ENCODE results near the gene PDPK1. TPM values are rescaled to one million over a fixed set of nuclear protein-coding genes. Genes with fewer than 3 reads are reported as not detected.
"Not testable (repeated sequence)": the region's sequence is repeated elsewhere in the genome, so short reads cannot be mapped to it uniquely, and the experiment has no call there.

Gene PDPK1
- total RNA-seq, 4 donors from 2014 or later, result 28.6 to 41.7 (median 32.4) TPM

DNA sequence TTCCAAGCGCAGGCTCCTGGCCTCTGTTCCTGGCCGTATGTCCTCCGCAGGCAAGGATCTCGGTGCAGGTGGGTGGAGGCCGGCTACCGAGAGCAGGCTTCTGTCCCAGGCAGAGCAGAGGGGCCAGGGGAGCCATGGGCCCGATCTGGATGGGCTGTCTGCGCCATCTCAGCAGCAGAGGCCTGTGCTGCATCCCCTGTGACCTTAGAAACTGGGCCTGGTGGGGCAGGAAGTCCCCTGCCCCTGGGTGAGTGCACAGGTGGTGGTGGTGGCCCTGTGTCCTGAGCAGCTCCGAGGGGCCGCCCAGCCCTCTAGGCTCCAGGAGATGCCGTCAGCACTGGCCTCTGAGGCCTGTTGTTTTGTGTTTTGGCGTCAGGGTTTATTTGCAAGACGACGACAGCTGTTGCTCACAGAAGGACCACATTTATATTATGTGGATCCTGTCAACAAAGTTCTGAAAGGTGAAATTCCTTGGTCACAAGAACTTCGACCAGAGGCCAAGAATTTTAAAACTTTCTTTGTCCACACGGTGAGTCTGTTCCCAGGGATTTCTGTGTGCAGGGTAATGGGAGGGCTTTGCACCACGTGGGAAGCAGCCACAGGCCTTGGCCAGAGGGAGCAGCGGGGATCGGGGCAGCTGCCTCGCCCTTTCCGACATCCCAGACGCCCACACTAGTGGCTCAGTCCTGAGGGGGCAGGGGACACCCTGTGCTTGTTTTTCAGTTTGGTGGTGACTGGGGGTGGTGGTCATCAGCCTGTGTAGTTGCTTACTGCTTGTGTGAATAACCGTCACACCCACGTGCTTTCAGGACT is 59.1 kb downstream of the PDPK1 start:
- no peak for DNase-seq (ENCODE audit: low spot score in 2 of 2)
- Histone ChIP-seq H3K9me3 (no peaks in the 10 kb centered on the region), H3K36me3 (peaks cover 0 to 59% (median 19%) of the 10 kb centered on the region in 3 donors), H3K4me1 (peaks cover 0 to 28% (median 0%) of the 10 kb centered on the region in 4 donors), H3K27ac (peak overlapping the region in 2 of 4 donors; percentile 43 to 69), H3K4me3 (no peak overlapping the region), H3K27me3 (no peaks in the 10 kb centered on the region)
- 75 to 76% methylated on average over 22 to 23 of the region's 24 CpGs for WGBS, 2 donors
- no peak for TF ChIP-seq EP300 (IDR thresholded peaks at IDR 0.05)

DNA sequence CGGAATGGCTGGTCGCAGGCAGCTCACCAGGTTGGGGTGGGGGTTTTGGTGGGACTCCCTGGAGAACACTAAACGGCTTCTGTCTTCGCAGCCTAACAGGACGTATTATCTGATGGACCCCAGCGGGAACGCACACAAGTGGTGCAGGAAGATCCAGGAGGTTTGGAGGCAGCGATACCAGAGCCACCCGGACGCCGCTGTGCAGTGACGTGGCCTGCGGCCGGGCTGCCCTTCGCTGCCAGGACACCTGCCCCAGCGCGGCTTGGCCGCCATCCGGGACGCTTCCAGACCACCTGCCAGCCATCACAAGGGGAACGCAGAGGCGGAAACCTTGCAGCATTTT is 59.7 kb downstream of the PDPK1 start:
- H3K4me1 ChIP-seq, result peaks cover 0 to 31% (median 0%) of the 10 kb centered on the region in 4 donors
- TF ChIP-seq EP300 (IDR thresholded peaks at IDR 0.05) (no peak), POLR2A (IDR thresholded peaks at IDR 0.05) (no peak)
- TF ChIP-seq, protein P1, sequence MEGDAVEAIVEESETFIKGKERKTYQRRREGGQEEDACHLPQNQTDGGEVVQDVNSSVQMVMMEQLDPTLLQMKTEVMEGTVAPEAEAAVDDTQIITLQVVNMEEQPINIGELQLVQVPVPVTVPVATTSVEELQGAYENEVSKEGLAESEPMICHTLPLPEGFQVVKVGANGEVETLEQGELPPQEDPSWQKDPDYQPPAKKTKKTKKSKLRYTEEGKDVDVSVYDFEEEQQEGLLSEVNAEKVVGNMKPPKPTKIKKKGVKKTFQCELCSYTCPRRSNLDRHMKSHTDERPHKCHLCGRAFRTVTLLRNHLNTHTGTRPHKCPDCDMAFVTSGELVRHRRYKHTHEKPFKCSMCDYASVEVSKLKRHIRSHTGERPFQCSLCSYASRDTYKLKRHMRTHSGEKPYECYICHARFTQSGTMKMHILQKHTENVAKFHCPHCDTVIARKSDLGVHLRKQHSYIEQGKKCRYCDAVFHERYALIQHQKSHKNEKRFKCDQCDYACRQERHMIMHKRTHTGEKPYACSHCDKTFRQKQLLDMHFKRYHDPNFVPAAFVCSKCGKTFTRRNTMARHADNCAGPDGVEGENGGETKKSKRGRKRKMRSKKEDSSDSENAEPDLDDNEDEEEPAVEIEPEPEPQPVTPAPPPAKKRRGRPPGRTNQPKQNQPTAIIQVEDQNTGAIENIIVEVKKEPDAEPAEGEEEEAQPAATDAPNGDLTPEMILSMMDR (IDR thresholded peaks at IDR 0.05), result no peak
- no peak overlapping the region for H3K4me3 ChIP-seq
- peaks cover 0 to 56% (median 19%) of the 10 kb centered on the region in 3 donors for H3K36me3 ChIP-seq
- 87 to 89% methylated on average over 22 of the region's 22 CpGs for WGBS, 2 donors
- H3K9me3 ChIP-seq, result no peaks in the 10 kb centered on the region
- H3K27ac ChIP-seq, result peak overlapping the region in 2 of 4 donors; percentile 43 to 60
- no peak for DNase-seq (ENCODE audit: low spot score in 2 of 2)
- no peaks in the 10 kb centered on the region for H3K27me3 ChIP-seq

DNA sequence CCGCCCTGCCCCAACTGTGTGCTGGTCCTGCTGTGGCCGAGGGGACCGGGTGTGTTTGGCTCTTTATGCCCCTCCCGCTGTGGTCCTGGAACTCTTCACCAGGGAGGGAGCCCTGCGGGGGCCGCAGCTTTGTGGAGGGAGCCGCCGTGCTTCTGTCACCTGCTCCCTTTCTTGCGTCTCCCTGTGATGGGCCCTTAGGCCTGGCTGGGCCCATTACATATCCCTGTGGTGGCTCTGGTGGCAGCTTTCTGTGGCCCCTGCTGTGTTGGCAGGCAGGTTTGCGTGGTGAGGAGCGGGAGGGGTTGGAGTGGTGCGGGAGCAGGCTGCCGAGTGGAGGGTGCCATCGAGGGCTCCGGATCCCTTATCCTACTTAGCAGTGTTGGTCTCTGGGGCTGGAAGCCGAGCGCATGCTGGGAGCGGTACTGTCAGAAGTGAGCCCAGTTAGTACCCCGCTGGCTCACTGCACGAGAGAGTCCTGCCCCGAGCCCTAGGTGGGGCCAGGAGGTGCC is 60.4 kb downstream of the PDPK1 start:
- H3K4me3 ChIP-seq, result no peak overlapping the region
- H3K9me3 ChIP-seq, result no peaks in the 10 kb centered on the region
- no peak for DNase-seq (ENCODE audit: low spot score in 2 of 2)
- H3K27me3 ChIP-seq, result no peaks in the 10 kb centered on the region
- TF ChIP-seq, protein P1 (IDR thresholded peaks at IDR 0.05), result no peak
- TF ChIP-seq EP300 (IDR thresholded peaks at IDR 0.05), result no peak
- TF ChIP-seq POLR2A (IDR thresholded peaks at IDR 0.05), result no peak
- H3K36me3 ChIP-seq, result peaks cover 0 to 54% (median 19%) of the 10 kb centered on the region in 3 donors
- peaks cover 0 to 34% (median 0%) of the 10 kb centered on the region in 4 donors for H3K4me1 ChIP-seq
- H3K27ac ChIP-seq, result peak overlapping the region in 1 of 4 donors; percentile 60
- WGBS, 2 donors, result 87 to 94% methylated on average over 21 of the region's 21 CpGs

DNA sequence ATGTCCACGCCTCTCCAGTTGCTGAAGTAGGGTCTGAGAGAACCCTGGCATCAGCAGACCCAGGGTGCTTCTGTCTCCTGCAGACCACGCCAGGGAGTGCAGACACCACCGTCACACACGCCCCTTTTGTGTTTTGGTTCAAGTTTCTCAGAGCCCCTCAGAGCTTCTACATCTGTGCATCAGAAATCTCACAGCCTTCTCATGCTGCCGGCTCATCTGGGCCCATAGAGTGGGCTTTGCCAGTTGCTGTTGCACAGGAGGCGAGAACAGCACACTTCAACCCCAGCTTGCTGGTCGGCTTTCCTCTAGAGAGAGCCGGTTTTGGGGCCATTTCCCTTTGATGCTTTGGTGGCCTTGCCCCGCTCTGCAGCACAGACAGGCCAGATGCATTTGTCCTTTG is 60.9 kb downstream of the PDPK1 start:
- 92 to 95% methylated on average over 9 of the region's 9 CpGs for WGBS, 2 donors
- Histone ChIP-seq H3K4me3 (no peak overlapping the region), H3K4me1 (peaks cover 0 to 29% (median 0%) of the 10 kb centered on the region in 4 donors), H3K9me3 (no peaks in the 10 kb centered on the region), H3K36me3 (peaks cover 0 to 49% (median 19%) of the 10 kb centered on the region in 3 donors), H3K27me3 (no peaks in the 10 kb centered on the region), H3K27ac (peak overlapping the region in 1 of 4 donors; percentile 60)
- DNase-seq (ENCODE audit: low spot score in 2 of 2), result no peak
- TF ChIP-seq POLR2A (IDR thresholded peaks at IDR 0.05) (no peak), EP300 (IDR thresholded peaks at IDR 0.05) (no peak)
- TF ChIP-seq, protein P1 (IDR thresholded peaks at IDR 0.05), result no peak

DNA sequence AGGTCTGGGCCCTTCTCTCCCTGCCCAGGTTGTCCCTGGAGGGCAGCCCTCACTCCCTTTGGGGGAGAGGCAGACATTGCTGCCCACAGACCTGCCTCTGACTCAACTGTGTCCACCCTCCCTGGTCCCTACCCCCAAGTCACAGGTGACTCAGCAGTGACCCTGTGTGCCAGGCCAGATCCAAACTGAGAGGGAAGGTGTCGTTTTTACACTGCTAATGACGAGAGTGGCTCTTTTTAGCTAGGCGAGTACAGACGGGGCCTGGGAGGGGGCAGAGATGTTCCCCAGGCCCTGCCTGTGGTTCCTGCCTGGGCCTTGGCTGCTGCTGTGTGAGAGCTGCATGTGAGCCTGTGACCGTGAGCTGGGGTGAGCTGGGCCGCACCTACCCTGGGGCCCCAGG is 61.3 kb downstream of the PDPK1 start:
- H3K36me3 ChIP-seq, result peaks cover 0 to 45% (median 19%) of the 10 kb centered on the region in 3 donors
- DNase-seq (ENCODE audit: low spot score in 2 of 2); H3K4me3 ChIP-seq; H3K27ac ChIP-seq; H3K9me3 ChIP-seq; H3K27me3 ChIP-seq: not testable (repeated sequence)
- WGBS, 2 donors, result 60 to 91% methylated on average over 2 to 4 of the region's 6 CpGs
- H3K4me1 ChIP-seq, result peaks cover 0 to 31% (median 0%) of the 10 kb centered on the region in 4 donors

DNA sequence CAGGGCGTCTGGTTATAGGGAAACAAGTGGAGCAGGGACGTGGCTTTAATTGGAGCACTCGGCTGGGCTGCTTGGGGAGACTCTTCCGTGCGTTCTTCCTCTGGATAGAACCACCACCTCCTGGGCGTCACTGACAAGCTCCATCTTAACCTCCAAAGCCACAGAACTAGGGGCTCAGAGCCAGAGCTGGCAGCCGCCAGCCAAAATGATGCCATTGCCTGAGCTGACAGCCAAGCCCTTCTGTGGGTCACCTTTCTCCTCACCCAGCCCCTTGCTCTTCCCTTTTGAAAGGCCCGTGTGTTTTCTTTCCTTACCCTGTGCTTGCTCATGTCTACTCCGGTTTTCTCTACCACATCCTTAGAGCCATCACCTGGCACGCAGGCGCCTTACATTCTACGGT is 62.0 kb downstream of the PDPK1 start:
- 87 to 91% methylated on average over 9 to 12 of the region's 12 CpGs for WGBS, 2 donors
- not testable (repeated sequence) for H3K9me3 ChIP-seq; DNase-seq (ENCODE audit: low spot score in 2 of 2)

DNA sequence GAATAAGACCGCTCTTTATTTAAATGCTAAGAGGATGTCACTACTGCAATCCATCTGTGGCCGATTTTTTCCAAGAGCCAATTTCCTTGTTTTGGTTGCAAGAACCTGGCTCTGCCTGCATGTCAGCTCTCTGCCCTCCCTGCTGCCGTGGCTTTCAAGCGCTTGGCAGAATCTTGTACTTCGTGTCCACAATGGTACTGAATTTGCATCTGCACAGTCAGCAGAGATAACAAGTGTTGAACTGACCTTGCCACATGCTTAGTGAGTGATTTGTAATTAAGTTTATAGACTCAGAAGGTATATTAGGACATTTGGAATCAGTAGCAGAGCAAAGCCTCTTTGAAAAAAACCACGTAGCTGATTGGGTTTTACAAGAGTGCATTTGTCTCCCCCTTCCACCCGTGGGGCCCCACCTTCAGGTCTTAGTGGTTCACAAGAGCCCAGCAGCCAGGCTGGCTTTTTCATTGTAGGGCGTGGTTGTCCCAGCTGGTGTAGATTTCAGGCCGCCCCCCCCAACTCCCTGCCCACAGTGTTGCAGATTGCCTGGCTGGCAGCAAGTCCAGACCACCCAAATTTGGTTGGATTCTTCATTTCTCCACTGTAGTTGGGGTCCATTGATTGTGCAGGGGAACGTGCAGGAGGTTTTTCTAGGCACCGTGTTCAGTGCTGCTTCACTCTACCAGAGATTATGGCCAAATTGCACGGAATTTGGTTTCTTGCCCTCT is 63.6 kb downstream of the PDPK1 start:
- Histone ChIP-seq H3K36me3 (peaks cover 0 to 27% (median 19%) of the 10 kb centered on the region in 3 donors), H3K4me1 (peaks cover 0 to 33% (median 0%) of the 10 kb centered on the region in 4 donors)
- H3K9me3 ChIP-seq; DNase-seq (ENCODE audit: low spot score in 2 of 2); H3K27ac ChIP-seq; H3K4me3 ChIP-seq; H3K27me3 ChIP-seq: not testable (repeated sequence)
- 74 to 75% methylated on average over 6 to 7 of the region's 12 CpGs for WGBS, 2 donors

More for the DNA sequence above, 62.0 kb downstream of the PDPK1 start:
- not testable (repeated sequence) for H3K27ac ChIP-seq, H3K4me3 ChIP-seq, H3K27me3 ChIP-seq
- peaks cover 0 to 44% (median 19%) of the 10 kb centered on the region in 3 donors for H3K36me3 ChIP-seq
- H3K4me1 ChIP-seq, result peaks cover 0 to 35% (median 0%) of the 10 kb centered on the region in 4 donors

DNA sequence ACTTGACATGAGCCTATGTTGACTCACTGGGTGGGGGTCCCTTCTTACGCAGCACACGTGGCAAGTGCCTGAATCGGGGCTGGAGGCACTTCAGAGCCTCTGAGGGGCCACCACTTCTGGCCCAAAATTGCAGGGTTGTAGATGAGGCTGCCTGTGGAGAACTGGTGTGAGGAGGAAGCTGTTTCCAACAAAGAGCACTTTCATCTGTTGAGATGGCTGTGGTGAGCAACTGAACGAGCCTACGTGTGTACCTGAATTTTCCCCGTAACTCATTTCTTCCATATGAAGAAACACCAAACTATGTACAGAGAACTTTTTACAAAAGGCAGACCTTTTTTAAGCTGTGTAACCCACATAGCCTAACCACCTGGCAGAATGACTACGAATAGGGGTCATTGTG is 64.4 kb downstream of the PDPK1 start:
- H3K4me3 ChIP-seq; H3K27ac ChIP-seq; H3K27me3 ChIP-seq; H3K9me3 ChIP-seq; DNase-seq (ENCODE audit: low spot score in 2 of 2): not testable (repeated sequence)
- peaks cover 0 to 26% (median 0%) of the 10 kb centered on the region in 4 donors for H3K4me1 ChIP-seq
- WGBS, 2 donors, result 83 to 84% methylated on average over 6 to 7 of the region's 7 CpGs
- H3K36me3 ChIP-seq, result peaks cover 0 to 20% (median 16%) of the 10 kb centered on the region in 3 donors

All from tibial nerve (tissue), 4 donors.